ENCODE results near the gene BCLAF1.

DNA sequence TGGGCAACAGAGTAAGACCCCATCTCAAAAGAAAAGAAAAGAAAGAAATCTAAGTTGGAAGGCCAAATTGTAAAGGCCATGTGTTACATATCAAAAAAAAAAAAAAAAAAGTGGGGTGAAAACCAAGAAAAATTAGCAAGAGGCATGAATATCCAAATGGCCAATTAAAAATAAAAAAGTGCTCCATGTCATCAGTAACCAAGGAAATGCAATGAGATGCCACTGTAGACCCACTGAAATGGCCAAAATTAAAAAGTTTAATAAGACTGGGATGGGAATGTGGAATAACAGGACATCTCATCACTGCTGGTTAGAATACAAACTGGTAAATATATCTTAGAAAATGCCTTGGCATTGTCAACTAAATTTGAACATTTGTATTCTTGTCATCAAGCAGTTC is 30.1 kb upstream of the BCLAF1 start:
- TF ChIP-seq, protein P1, sequence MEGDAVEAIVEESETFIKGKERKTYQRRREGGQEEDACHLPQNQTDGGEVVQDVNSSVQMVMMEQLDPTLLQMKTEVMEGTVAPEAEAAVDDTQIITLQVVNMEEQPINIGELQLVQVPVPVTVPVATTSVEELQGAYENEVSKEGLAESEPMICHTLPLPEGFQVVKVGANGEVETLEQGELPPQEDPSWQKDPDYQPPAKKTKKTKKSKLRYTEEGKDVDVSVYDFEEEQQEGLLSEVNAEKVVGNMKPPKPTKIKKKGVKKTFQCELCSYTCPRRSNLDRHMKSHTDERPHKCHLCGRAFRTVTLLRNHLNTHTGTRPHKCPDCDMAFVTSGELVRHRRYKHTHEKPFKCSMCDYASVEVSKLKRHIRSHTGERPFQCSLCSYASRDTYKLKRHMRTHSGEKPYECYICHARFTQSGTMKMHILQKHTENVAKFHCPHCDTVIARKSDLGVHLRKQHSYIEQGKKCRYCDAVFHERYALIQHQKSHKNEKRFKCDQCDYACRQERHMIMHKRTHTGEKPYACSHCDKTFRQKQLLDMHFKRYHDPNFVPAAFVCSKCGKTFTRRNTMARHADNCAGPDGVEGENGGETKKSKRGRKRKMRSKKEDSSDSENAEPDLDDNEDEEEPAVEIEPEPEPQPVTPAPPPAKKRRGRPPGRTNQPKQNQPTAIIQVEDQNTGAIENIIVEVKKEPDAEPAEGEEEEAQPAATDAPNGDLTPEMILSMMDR (IDR thresholded peaks at IDR 0.05; ENCODE audit: low read depth, low read length, poor library complexity, severe bottlenecking) = no peak
- no peak for TF ChIP-seq EZH2phosphoT487 (IDR thresholded peaks at IDR 0.05; ENCODE audit: borderline replicate concordance, low read length)
